Upper lobe of left lung (tissue), 4 donors: ENCODE data around the gene MARK4.

Experiments used
- CTCF ChIP-seq, 6 experiments: fragments of 450-650 bp in 4 of 6; fragments of 200-600 bp in 2 of 6; sonication (generic) in 2 of 6; IDR thresholded peaks; one replicate each; pipeline ENCODE4 v1.5.1; 2016 to 2019; ENCODE audit warnings: antibody characterized with exemption in 6 of 6
- POLR2A ChIP-seq, 4 donors: fragments of 450-650 bp; IDR thresholded peaks; one replicate each; pipeline ENCODE4 v1.5.1; 2016 to 2017; ENCODE audit warnings: antibody characterized with exemption in 4 of 4, mild to moderate bottlenecking in 2 of 4
- POLR2AphosphoS5 ChIP-seq, 2 donors: sonication (generic); formaldehyde crosslinking; IDR thresholded peaks; one replicate each; pipeline ENCODE4 v1.5.1; 2017; ENCODE audit warnings: antibody characterized with exemption in 2 of 2

DNA sequence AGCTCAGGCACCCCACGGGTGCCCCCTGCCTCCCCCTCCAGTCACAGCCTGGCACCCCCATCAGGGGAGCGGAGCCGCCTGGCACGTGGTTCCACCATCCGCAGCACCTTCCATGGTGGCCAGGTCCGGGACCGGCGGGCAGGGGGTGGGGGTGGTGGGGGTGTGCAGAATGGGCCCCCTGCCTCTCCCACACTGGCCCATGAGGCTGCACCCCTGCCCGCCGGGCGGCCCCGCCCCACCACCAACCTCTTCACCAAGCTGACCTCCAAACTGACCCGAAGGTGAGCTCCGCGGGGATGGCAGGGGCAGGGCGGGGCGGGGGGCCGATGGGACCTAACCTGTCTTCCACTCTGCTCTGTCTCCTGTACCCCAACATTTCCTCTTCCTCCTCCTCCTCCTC lies 46.6 kb downstream of the MARK4 start:
- no peak for TF ChIP-seq CTCF (IDR thresholded peaks at IDR 0.05)
- TF ChIP-seq POLR2A (IDR thresholded peaks at IDR 0.05): no peak
- no peak for TF ChIP-seq POLR2AphosphoS5 (IDR thresholded peaks at IDR 0.05)
